K562 (cell line): ENCODE data around the gene TOR1A.

Experiments
- CEBPB ChIP-seq: fragments of 450-650 bp; IDR thresholded peaks from 2 replicates; pipeline ENCODE4 v1.6.1; 2016; ENCODE audit warnings: missing genetic modification characterization, missing compliant biosample characterization
- FOXA1 ChIP-seq: fragments of 450-650 bp; IDR thresholded peaks from 2 replicates; pipeline ENCODE4 v1.6.1; 2016; ENCODE audit warnings: mild to moderate bottlenecking, borderline replicate concordance
- NR2F6 ChIP-seq: fragments of 450-650 bp; formaldehyde crosslinking; IDR thresholded peaks from 2 replicates; pipeline ENCODE4 v1.4.0; 2020; ENCODE audit warnings: mild to moderate bottlenecking
- NRF1 ChIP-seq, 2 experiments: fragments of 450-650 bp; IDR thresholded peaks in 1 of 2; conservative IDR thresholded peaks in 1 of 2; 2 replicates each; pipeline ENCODE4 v1.6.1; 2014; ENCODE audit warnings: mild to moderate bottlenecking in 2 of 2
- POLR2A ChIP-seq: fragments of 450-650 bp; conservative IDR thresholded peaks from 2 replicates; pipeline ENCODE4 v1.6.1; 2016
- RFX5 ChIP-seq: IDR thresholded peaks from 2 replicates; pipeline ENCODE4 v1.6.1; 2011; ENCODE audit warnings: low read depth, mild to moderate bottlenecking, improper control_type of control experiment, low read length
- TF ChIP-seq, protein P1 (sequence below), 2 experiments: fragments of 450-650 bp in 1 of 2; IDR thresholded peaks; 2 replicates each; pipeline ENCODE4 v1.6.1; 2011 to 2017; ENCODE audit warnings: low read depth in 2 of 2, antibody characterized with exemption in 1 of 2, borderline replicate concordance in 1 of 2, low read length in 1 of 2, mild to moderate bottlenecking in 1 of 2, mixed read lengths in 1 of 2; ENCODE audit not compliant: control insufficient read depth in 1 of 2
- TF ChIP-seq, protein P2 (sequence below), 3 experiments: IDR thresholded peaks in 2 of 3; conservative IDR thresholded peaks in 1 of 3; 2 replicates each; pipeline ENCODE4 v1.5.1; 2011 to 2012; ENCODE audit warnings: low read length in 3 of 3, mild to moderate bottlenecking in 3 of 3, control low read depth in 2 of 3, improper control_type of control experiment in 1 of 3, inconsistent platforms in 1 of 3, low read depth in 1 of 3, mixed read lengths in 1 of 3, moderate library complexity in 1 of 3; ENCODE audit not compliant: insufficient read depth in 2 of 3

DNA sequence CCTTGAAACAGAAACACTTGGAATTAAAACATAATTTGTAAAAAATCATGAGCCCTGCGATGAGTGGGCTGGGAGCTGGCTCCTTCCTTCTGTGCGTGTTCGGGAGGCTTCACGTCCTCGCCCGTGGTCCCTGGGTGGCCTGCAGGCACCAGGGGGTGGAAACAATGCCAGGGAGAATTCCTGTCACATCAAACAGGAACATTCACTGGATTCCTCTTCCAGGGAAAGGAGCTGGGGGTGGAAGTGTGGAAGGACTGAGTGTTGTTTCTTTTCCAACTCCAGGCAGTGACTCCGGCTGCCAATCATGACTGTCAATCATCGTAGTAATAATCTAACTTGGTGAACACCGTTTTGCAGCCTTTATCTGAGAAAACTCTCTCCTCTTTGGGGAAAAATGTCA lies 10.3 kb downstream of the TOR1A start:
- TF ChIP-seq POLR2A (0 out of 2 replicates have a peak, but pooled peaks have one; percentile 18), RFX5 (no peak), NRF1 (conservative IDR thresholded peaks at IDR 0.05 in 1 of 2, IDR thresholded peaks at IDR 0.05 in 1 of 2) (no peak), NR2F6 (CRISPR knock-in tag) (no peak), FOXA1 (no peak), CEBPB (tag) (no peak)
- TF ChIP-seq, protein P1, sequence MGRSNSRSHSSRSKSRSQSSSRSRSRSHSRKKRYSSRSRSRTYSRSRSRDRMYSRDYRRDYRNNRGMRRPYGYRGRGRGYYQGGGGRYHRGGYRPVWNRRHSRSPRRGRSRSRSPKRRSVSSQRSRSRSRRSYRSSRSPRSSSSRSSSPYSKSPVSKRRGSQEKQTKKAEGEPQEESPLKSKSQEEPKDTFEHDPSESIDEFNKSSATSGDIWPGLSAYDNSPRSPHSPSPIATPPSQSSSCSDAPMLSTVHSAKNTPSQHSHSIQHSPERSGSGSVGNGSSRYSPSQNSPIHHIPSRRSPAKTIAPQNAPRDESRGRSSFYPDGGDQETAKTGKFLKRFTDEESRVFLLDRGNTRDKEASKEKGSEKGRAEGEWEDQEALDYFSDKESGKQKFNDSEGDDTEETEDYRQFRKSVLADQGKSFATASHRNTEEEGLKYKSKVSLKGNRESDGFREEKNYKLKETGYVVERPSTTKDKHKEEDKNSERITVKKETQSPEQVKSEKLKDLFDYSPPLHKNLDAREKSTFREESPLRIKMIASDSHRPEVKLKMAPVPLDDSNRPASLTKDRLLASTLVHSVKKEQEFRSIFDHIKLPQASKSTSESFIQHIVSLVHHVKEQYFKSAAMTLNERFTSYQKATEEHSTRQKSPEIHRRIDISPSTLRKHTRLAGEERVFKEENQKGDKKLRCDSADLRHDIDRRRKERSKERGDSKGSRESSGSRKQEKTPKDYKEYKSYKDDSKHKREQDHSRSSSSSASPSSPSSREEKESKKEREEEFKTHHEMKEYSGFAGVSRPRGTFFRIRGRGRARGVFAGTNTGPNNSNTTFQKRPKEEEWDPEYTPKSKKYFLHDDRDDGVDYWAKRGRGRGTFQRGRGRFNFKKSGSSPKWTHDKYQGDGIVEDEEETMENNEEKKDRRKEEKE (IDR thresholded peaks at IDR 0.05; ENCODE audit: borderline replicate concordance in 1 of 2, control insufficient read depth in 1 of 2, low read depth in 2 of 2, low read length in 1 of 2): no peak
- TF ChIP-seq, protein P2, sequence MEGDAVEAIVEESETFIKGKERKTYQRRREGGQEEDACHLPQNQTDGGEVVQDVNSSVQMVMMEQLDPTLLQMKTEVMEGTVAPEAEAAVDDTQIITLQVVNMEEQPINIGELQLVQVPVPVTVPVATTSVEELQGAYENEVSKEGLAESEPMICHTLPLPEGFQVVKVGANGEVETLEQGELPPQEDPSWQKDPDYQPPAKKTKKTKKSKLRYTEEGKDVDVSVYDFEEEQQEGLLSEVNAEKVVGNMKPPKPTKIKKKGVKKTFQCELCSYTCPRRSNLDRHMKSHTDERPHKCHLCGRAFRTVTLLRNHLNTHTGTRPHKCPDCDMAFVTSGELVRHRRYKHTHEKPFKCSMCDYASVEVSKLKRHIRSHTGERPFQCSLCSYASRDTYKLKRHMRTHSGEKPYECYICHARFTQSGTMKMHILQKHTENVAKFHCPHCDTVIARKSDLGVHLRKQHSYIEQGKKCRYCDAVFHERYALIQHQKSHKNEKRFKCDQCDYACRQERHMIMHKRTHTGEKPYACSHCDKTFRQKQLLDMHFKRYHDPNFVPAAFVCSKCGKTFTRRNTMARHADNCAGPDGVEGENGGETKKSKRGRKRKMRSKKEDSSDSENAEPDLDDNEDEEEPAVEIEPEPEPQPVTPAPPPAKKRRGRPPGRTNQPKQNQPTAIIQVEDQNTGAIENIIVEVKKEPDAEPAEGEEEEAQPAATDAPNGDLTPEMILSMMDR (IDR thresholded peaks at IDR 0.05 in 2 of 3, conservative IDR thresholded peaks at IDR 0.05 in 1 of 3; ENCODE audit: insufficient read depth in 2 of 3, low read depth in 1 of 3, low read length in 3 of 3): no peak
